NK-92 (cell line): ENCODE results near the gene UBE3B.
"Not testable (repeated sequence)": the region's sequence is repeated elsewhere in the genome, so short reads cannot be mapped to it uniquely, and the experiment has no call there.

ENCODE experiments used
- DNase-seq: peaks from one replicate; lab custom pipeline; 2025; ENCODE audit not compliant: unreplicated experiment; lab: John Stamatoyannopoulos, UW

Gene UBE3B

DNA sequence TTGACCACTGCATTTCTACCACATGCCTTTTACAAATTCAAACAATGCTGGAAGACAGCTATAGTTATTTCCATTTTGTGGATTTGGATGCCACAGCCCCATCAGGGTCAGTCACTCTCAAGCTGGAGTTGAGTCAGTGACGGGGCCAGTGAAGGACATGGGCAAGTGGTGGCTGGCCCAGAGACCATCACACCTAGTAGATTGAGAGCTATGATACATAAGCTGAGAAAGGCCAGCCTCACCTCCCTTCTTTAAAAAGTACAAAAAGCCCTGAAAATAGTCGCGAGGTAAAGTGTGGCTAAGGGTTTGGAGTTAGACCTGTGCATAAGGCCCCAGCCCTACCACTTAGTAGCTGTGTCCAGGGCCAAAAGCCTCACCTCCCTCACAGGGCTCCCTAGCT is 4.4 kb upstream of the UBE3B start:
- no peak for DNase-seq

DNA sequence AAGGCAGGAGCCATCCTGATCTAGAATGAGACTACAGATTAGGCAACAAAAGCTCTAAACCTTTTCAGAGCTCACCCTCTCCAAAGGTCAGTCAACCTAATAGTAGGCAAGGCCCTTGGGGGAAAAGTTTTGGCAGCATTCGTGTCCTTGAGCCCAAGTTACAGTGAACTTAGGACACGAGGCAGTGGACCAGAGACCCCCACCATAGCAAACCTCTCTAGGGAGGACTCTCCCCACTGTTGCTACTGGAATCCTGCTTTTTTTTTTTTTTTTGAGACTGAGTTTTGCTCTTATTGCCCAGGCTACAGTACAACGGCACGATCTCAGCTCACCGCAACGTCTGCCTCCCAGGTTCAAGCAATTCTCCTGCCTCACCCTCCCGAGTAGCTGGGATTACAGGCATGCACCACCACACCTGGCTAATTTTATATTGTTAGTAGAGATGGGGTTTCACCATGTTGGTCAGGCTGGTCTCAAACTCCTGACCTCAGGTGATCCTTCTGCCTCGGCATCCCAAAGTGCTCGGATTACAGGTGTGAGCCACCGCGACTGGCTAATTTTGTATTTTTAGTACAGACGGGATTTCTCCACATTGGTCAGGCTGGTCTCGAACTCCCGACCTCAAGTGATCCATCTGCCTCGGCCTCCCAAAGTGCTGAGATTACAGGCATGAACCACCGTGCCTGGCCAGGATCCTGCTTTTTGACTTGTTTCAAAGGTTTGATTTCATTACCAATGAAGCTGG is 3.7 kb upstream of the UBE3B start:
- DNase-seq = not testable (repeated sequence)

DNA sequence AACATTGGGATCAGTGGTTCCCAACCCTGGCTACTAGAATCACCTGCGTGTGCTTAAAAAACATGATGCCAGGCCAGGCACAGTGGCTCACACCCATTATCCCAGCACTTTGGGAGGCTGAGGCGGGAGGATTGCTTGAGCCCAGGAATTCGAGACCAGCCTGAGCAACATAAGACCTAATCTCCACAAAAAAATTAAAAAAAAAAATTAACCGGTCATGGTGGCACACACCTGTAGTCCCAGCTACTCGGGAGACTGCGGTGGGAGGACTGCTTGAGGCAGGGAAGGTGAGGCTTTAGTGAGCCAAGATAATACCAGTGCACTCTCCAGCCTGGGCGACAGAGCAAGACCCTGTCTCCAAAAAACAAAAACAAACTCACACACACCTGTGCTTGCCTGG is 2.3 kb upstream of the UBE3B start:
- no peak for DNase-seq

DNA sequence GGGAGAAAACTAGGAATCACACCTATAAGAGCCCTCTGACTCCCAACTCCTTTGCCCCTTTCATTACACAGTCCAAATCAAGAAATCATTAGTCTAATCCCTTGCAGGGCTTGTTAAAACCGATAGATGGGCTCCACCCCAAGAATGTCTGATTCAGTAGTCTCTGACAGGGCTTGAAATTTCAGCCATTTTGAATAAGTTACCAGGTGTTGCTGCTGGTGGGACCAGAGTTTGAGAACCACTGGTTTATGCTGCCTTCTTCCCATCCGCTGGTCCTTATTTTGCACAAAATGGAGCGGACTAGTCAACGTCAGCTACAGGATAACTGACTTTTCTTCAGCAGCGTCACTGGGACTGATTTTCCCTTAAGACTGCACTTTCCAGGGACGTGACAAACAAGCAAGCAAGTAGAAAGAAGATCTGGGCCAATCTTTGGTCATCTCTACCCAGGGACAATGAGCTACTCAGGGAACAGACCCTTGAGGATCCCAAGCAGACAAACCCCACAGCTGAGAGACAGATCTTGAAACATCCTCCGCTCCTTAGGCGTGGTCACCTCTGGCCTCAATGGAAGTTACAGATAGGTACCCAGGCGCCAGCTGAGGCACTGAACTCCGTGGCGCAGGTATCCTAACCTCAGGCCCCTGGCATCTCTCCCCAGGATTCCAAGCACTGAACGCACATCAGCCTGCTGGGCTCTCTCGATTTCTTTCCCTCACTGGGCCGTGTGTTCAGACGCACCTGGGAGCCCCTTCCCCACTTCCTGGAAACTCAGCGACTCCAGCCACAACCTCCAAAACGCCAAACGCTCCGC is 1.2 kb upstream of the UBE3B start:
- no peak for DNase-seq

DNA sequence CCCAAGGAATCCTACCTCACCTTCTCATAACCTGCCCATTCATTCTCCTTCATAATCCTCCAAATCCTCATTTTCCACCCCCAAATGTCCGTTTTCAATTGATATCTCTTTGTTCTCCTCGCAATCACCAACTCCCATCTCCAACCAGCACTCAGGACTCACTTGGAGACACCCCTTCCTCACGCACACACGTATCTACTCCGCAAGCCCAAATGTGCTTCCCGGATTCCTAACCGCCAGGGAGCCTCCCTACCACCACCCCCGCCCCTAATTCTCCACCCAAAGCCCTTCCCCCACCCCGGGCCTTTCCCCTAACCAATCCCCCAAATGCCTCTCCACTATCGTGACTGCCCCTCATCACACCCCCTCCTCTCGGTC is 638 bp upstream of the UBE3B start:
- DNase-seq = no peak

DNA sequence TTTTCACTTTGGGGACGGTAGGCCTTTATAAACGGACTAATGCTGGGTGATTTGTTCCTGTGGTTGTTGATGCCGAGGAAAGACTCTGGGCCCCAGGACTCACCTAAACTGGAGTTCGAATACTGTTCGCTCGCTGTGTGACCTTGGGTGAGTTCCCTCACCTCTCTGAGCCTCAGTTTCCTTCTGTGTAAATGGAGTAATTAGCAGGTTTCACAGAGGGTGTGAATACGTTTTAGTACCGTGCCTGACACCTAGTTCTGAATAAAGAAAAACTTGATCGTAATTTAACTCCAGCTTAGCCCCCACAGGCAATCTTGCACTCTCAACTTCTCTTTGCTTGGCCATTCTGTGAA is 505 bp downstream of the UBE3B start:
- no peak for DNase-seq

DNA sequence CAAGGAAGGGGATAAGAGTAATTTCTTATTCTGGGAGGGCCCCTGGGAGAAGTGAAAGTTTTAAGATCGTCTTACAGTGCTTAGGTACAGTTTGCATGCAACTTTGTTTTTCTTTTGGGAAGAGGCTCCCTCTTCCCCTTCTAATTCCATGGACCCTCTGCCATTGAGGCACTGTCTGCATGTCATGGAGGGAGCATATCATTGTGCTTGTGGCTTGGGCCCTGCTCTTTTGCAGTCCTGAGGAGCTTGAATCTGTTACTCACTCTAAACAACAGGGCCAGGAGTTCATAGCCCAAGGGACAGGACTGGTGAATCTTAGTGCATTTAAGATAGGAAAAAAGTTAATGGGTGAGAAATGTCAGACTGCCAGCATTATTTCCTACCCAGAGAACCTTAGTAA is 2.3 kb downstream of the UBE3B start:
- DNase-seq = no peak

DNA sequence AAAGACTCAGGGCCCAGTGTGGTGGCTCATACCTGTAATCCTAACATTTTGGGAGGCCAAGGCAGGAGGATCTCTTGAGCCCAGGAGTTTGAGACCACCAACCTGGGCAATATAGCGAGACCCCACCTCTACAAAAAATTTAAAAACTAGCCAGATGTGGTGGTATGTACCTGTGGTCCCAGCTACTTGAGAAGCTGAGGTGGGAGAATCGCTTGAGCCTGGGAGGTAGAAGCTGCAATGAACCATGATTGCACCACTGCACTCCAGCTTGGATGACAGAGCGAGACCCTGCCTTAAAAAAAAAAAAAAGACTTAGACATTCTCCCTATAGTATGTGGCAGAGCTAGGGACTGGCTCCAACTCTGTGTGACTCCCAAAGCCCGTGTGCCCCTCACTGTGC is 2.9 kb downstream of the UBE3B start:
- no peak for DNase-seq

DNA sequence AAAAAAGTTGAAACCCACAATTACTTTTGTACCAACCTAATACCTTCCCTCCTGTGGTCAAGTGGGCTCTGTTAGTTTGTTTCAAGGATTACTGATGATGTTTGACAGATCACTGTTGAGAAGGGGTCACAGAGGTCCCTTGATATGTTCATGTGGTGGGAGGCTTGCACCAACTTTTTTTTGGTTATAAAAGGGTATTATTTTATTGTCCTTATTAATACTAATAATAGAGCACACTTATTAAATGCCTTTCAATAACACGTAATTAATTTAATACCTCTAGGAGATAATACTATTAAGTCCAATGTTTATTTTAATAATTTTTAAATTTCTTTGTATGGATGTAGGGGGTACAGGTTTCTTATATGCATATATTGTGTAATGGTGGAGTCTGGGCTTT is 4.4 kb downstream of the UBE3B start:
- DNase-seq = no peak

DNA sequence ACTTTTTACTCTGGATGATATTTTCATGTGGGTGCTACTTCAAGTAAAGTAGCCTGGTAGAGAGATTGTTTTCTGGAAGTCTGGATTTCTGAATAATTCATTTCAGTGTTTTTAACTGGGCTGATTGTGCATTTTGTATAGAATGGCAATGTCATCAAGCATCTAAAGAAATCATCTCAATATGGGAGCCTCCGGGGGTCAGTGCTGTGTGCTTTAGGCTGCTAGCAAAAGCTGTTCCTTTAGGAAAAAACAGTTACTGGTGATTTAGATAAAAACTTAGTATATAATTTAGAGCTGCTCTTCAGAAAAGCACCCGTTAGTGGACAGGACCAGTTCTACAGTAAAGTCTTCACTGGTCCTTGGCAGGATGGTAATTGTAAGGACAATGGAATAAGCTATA is 5.1 kb downstream of the UBE3B start:
- DNase-seq = no peak

DNA sequence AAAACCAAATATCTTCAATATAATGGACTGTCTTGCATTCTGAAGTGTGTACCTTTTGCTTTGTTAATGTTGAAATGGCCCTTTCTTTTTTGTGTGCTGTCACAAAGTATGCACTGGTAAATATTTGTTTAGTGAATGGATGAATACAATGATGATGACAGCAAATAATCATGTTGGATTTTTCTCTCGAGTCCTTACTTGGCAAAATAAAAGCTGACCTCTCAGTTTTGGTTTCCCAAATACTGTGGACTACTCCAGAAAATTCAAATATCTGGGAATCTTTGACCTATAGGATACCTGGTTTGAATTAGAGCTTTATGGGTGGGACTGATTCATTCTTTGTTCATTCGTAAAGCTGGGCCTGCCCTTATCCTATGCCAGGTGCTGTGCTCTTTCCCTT is 5.5 kb downstream of the UBE3B start:
- no peak for DNase-seq

DNA sequence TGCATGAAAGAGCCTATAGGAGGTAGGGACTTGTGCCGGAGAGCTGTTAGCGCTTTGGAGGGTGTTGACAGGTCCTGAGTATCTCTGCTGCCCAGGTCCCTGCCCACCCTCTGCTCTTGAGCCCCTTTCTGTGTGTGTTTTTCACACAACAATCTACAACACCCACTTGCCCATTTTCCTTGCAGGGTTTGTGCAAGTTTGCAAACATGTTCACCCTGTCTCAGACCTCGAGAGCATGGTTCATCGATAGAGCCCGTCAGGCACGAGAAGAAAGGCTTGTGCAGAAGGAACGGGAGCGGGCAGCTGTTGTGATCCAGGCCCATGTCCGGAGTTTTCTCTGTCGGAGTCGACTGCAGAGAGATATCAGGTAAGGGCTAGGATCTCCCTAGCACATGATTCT is 5.9 kb downstream of the UBE3B start:
- DNase-seq = no peak

DNA sequence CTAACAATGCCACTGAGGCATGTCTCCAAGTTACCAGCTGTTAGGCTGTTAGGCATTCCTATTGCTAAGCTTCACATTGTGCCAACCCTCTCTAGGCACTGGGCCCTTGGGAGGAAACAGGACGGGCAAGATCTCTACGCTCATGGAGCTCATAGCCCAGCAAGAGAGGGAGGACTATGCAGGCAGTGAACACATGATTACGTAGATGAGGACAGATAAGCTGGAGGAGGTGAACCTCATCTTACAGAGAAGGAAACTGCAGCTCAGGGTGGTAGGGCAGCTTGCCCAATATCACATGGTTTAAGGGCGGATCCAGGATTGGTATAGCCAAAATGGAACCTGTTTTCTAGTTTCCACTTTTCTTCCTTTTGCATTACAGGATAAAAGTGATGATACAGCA is 7.8 kb downstream of the UBE3B start:
- no peak for DNase-seq

DNA sequence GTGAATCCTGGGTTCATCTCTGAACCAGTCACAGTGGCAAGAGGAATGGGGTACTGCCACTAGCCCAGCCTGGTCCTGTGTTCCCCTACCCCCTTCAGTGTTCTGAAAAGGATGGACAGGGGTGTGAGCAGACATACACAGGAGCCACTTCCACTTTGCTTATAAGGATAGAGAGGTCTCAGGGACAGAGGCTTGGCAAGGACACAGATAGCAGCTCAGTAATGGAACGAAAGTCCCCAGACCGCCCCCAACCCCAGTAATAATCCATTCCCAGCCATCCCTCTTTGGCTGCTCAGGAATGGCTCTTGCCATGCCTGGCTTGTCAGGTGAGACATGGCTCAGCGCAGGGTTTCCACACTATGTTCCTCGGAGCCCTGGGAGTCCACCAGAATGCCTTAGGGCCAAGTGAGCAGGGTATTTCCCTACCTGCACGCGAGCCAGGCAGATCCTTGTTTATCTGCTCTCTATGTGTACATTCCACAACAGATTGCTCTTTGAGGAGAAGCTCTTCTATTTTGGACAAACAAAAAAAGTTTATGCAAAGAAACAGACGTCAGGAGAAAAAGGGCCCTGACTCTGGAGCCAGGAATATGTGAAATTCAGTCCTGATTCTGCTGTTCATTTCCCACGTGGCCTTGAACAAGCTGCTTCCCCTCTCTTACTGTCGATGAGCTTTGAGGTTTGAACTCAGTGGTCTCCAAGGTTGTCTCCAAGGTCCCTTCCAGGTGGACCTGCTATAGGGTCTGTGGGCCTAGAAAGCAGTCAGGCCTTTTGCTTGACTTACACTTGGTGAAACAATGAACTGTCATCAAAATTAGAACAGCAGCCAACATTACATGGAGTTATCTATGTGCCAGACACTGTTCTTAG is 10.0 kb downstream of the UBE3B start:
- DNase-seq = no peak

DNA sequence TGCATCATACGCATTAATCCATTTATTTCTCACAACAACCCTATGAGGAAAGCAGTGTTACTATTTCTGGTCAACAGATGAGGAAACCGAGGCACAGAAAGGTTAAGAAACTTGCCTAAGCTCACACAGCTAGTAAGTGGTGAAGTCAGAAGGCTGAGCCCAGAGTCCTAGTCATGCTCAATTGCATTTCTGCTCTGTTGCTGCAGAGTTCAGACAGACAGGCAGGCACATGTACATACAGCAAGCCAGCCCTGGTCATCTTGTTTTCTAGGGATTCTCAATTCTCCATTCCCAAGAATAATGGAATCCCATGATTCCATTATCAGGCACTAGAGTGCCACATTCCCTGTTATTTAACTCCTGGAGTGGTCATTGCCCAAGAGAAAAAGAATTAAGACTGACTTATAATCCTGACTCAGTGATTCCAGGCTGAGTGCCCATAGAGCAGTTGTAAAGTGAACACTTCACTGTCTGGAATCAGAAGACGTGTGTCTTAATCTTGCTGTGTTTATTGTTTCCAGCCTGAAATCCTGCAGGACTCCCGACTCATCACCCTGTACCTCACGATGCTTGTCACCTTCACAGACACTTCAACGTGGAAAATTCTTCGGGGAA is 10.7 kb downstream of the UBE3B start:
- no peak for DNase-seq

DNA sequence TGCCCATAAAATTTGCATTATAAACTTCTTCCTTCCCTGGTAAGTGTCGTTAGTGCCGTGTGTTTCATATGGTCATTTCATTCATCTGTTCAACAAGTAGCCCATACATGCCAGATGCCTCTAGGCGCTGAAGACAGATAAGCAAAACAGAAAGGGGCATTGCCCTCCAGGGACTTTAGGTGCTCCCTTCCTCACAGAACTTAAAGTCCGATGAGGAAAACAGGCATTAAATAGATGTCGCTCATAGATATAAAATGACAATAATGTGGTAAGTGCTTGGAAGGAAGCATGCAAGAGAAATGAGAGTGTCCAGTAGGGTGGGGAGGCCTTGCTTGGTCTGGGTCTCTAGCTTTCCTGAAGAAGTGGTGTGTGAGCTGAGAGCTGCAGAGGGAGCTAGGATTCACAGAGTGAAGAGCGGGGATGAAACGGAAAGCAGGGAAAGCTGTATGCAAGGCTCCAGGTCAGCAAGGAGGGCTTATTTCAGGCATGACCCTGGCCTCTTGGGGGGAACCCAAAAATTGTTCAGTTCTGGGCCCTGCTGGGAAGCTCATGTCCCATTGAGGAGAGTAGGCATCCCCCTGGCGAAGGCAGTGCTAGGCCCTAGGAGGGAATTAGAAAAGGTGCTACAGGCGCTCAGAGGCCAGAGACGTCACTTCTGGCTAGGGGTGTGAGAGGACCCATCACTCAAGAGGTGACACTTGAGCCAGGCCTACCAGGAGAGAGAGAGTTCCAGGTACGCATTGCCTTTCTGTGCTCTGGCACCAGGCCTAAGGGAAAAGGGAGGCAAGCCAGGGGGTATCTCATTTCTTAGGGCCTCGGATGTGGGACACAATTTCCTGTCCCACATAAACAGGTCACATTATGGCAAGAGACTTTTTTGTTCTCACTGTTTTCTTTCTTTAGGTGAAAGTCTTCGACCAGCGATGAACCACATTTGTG is 11.9 kb downstream of the UBE3B start:
- DNase-seq = no peak

DNA sequence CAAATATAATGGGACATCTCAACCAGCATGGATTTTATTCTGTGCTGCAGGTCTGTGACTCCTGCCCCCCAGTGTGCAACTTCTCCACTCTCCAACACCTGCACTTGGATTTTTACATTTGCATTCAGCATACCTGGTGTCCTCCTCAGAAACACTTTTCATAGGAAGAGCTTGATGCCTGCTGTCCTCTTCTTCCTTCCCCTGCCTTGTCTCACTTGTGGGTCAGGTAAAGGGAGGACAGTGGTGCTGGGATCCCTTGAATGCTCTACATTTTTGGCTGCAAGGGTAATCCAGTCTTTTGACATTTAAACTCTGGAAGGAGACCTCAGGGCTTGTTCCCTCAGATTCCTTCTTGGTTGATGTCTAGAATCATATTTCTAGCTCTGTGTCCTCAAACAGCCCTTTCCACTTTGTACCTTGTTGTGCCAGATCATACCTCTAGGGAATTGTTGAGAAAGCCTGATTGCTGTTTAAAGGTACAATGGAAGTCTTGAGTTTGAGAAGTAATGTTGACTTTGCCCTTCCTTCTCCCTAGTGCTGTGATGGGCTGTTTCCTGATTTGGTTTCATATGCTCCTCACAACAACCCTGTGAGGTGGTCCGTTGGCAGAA is 12.6 kb downstream of the UBE3B start:
- no peak for DNase-seq

DNA sequence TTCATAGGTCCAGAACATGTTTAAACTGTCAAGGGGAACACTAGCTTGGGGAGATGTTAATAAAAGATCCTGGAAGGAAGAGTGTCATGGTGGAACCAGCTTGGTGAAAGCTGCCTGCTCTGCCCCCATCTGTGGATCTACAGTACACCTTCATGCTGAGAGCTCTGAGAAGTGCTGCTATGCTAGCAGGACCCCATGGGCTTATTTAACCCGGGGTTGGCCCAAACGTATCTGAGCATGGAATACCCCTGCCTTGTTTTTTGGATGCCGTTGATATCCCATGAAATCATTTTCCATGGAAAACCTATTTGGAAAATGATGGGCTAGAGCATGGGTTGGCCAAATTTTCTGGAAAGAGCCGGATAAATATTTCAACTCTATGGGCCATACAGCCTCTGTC is 14.2 kb downstream of the UBE3B start:
- no peak for DNase-seq

DNA sequence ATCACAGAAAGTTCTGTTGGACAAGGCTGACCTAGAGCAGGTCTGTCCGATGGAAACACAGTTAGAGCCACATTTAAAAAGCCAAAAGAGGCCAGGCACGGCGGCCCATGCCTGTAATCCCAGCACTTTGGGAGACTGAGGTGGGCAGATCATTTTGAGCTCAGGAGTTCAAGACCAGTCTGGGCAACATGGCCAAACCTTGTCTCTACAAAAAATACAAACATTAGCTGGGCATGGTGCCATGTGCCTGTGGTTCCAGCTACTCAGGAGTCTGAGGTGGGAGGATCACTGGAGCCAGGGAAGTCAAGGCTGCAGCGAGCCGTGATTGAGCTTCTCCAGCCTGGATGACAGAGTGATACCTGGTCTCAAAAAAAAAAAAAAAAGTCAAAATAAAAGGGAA is 14.9 kb downstream of the UBE3B start:
- DNase-seq = no peak

DNA sequence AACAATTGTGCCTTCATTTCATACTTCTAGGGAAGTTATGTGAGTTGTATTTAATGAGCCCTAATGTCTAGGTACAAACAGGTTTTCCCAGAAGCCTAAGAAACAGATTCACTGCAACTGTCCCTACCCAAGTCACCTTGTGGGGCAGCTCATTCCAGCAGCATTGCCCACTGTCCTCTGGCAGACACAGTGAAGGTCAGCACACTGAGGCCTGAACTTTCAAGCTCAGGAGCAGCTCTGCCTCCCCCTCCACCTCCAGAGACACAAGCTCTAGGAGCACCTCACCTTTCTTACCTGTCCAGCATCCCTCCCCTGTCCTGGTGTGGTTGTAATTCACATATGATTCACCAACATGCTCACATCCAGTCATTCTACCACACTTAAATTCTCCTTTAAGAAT is 15.7 kb downstream of the UBE3B start:
- DNase-seq = no peak
